Aorta (tissue), 5 donors: ENCODE data around the gene SEM1. TPM values are rescaled to one million over a fixed set of nuclear protein-coding genes. Genes with fewer than 3 reads are reported as not detected.

Source experiments
- ATAC-seq: fragments of 200-7000 bp; cut with Tn5 transposase; one replicate; pipeline ENCODE4 v1.9.1; 2022; ENCODE audit warnings: moderate library complexity; ENCODE audit not compliant: low FRiP score
- DNase-seq, 2 donors: peaks; one replicate each; pipeline ENCODE4 v3.0.0-alpha.2; 2020
- H3K27ac ChIP-seq, 2 donors: one replicate each; pipeline ENCODE4 v1.5.1; 2013; ENCODE audit warnings: low read length in 2 of 2, mild to moderate bottlenecking in 2 of 2, moderate library complexity in 2 of 2, control low read depth in 1 of 2, inconsistent platforms in 1 of 2, low read depth in 1 of 2
- H3K27me3 ChIP-seq, 2 donors: one replicate each; pipeline ENCODE4 v1.6.1; 2013; ENCODE audit warnings: control low read depth in 1 of 2, low read length in 1 of 2, mild to moderate bottlenecking in 1 of 2, moderate library complexity in 1 of 2; ENCODE audit not compliant: insufficient read depth in 2 of 2, control insufficient read depth in 1 of 2
- H3K36me3 ChIP-seq, 2 donors: one replicate each; pipeline ENCODE4 v1.6.1; 2013; ENCODE audit warnings: control low read depth in 1 of 2, low read length in 1 of 2, mild to moderate bottlenecking in 1 of 2; ENCODE audit not compliant: insufficient read depth in 2 of 2, control insufficient read depth in 1 of 2
- H3K4me1 ChIP-seq, 2 donors: one replicate each; pipeline ENCODE4 v1.6.1; 2013; ENCODE audit warnings: low read length in 2 of 2, control low read depth in 1 of 2, mild to moderate bottlenecking in 1 of 2, moderate library complexity in 1 of 2; ENCODE audit not compliant: insufficient read depth in 2 of 2, control insufficient read depth in 1 of 2
- H3K4me3 ChIP-seq, 2 donors: one replicate each; pipeline ENCODE4 v1.5.1; 2013; ENCODE audit warnings: low read length in 2 of 2, control low read depth in 1 of 2, mild to moderate bottlenecking in 1 of 2
- H3K9me3 ChIP-seq: one replicate; pipeline ENCODE4 v1.6.1; 2013; ENCODE audit warnings: mild to moderate bottlenecking, low read length; ENCODE audit not compliant: control insufficient read depth
- WGBS, 2 donors: extraction: QIAGEN DNeasy Blood & Tissue Kit; methylation state at CpG; one replicate each; pipeline ENCODE4 v1.1.7; 2013; 5-methylcytosine and 5-hydroxymethylcytosine counted together
- intact Hi-C, 2 donors: fragments of 100-400 bp; cut with DNase I; formaldehyde crosslinking; loops; one replicate each; pipeline versions ENCODE4 v1.14.2 to v1.15.0; 2022
- polyA plus RNA-seq, 2 donors: library from polyadenylated mRNA; stranded (reverse); fragments of 200-250 nt; gene quantifications; one replicate each; pipeline ENCODE4 v1.2.3, GENCODE V29; 2013
- total RNA-seq, 2 donors: library from RNA; stranded (reverse); fragmentation: NEBNext Ultra II Directional; extraction: Animal tissue kit (Norgen Biotek cat#: 25700); gene quantifications; one replicate each; pipeline ENCODE4 v1.2.1, GENCODE V29; 2021
- donor health status: healthy with polysubstance abuse.
- donor health status: Bipolar disorder and iron deficiency.
- donor health status: DM: no; HTN: no; CAD: no.
- donor health status: DM: no; HTN: no; CAD: no.
- donor health status: DM: yes; HTN: yes; CAD: no.

The SEM1 gene
- total and polyA plus RNA-seq, 4 donors, result 41.8 to 89.8 (median 52.0) TPM

GRCh38 chr7:96676919-96677318, 32.7 kb downstream of the SEM1 start:
- DNase-seq (no peak), ATAC-seq (no peak)
- Histone ChIP-seq H3K4me1 (peaks cover 0 to 2% of the 10 kb centered on the region in 2 donors), H3K27me3 (no peaks in the 10 kb centered on the region), H3K4me3 (no peak overlapping the region), H3K9me3 (no peaks in the 10 kb centered on the region), H3K27ac (no peak overlapping the region), H3K36me3 (no peaks in the 10 kb centered on the region)
- intact Hi-C loops, result no loop called here
- 90% methylated on average over 5 of the region's 5 CpGs for WGBS, 2 donors

- H3K4me3 ChIP-seq, result no peak overlapping the region
- WGBS, 2 donors, result 79 to 97% methylated on average over 1 of the region's 1 CpG
- no peaks in the 10 kb centered on the region for H3K27me3 ChIP-seq
- intact Hi-C loops, result no loop called here
- no peaks in the 10 kb centered on the region for H3K9me3 ChIP-seq
- H3K4me1 ChIP-seq, result no peaks in the 10 kb centered on the region
- H3K27ac ChIP-seq, result no peak overlapping the region
- no peak for DNase-seq
- no peak for ATAC-seq
- no peaks in the 10 kb centered on the region for H3K36me3 ChIP-seq
Observed at GRCh38 chr7:96675548-96675947, 34.1 kb downstream of the SEM1 start.

GRCh38 chr7:96674565-96674964, 35.1 kb downstream of the SEM1 start:
- Histone ChIP-seq H3K4me3 (no peak overlapping the region), H3K4me1 (no peaks in the 10 kb centered on the region), H3K27ac (no peak overlapping the region), H3K36me3 (no peaks in the 10 kb centered on the region), H3K9me3 (no peaks in the 10 kb centered on the region), H3K27me3 (no peaks in the 10 kb centered on the region)
- 78 to 82% methylated on average over 4 of the region's 4 CpGs for WGBS, 2 donors
- DNase-seq (no peak), ATAC-seq (no peak)
- intact Hi-C loops, result no loop called here

- Histone ChIP-seq H3K36me3 (no peaks in the 10 kb centered on the region), H3K9me3 (no peaks in the 10 kb centered on the region), H3K4me1 (no peaks in the 10 kb centered on the region), H3K4me3 (no peak overlapping the region), H3K27me3 (no peaks in the 10 kb centered on the region), H3K27ac (no peak overlapping the region)
- DNase-seq, result no peak
- ATAC-seq, result no peak
- intact Hi-C loops, result no loop called here
- WGBS, 2 donors, result 90 to 94% methylated on average over 3 of the region's 3 CpGs
Observed at GRCh38 chr7:96671854-96672253, 37.8 kb downstream of the SEM1 start.

GRCh38 chr7:96670338-96671289, 39.0 kb downstream of the SEM1 start:
- Histone ChIP-seq H3K27ac (no peak overlapping the region), H3K36me3 (no peaks in the 10 kb centered on the region), H3K4me1 (peaks cover 0 to 3% of the 10 kb centered on the region in 2 donors), H3K4me3 (no peak overlapping the region), H3K27me3 (no peaks in the 10 kb centered on the region), H3K9me3 (no peaks in the 10 kb centered on the region)
- ATAC-seq (no peak), DNase-seq (no peak)
- intact Hi-C loops, result no loop called here
- 88 to 90% methylated on average over 3 of the region's 3 CpGs for WGBS, 2 donors

- intact Hi-C loops, result no loop called here
- H3K4me3 ChIP-seq, result no peak overlapping the region
- no peaks in the 10 kb centered on the region for H3K9me3 ChIP-seq
- ATAC-seq (no peak), DNase-seq (no peak)
- no peaks in the 10 kb centered on the region for H3K36me3 ChIP-seq
- H3K27ac ChIP-seq, result no peak overlapping the region
- no peaks in the 10 kb centered on the region for H3K27me3 ChIP-seq
- peaks cover 0 to 3% of the 10 kb centered on the region in 2 donors for H3K4me1 ChIP-seq
Observed at GRCh38 chr7:96669812-96670211, 39.8 kb downstream of the SEM1 start.

- no peak for ATAC-seq
- WGBS, 2 donors, result 96% methylated on average over 5 of the region's 5 CpGs
Observed at GRCh38 chr7:96667026-96667425, 42.6 kb downstream of the SEM1 start.

GRCh38 chr7:96665689-96666088, 44.0 kb downstream of the SEM1 start:
- Histone ChIP-seq H3K4me3 (no peak overlapping the region), H3K9me3 (no peaks in the 10 kb centered on the region), H3K27me3 (no peaks in the 10 kb centered on the region), H3K4me1 (peaks cover 0 to 3% of the 10 kb centered on the region in 2 donors), H3K36me3 (peaks cover 0 to 2% of the 10 kb centered on the region in 2 donors), H3K27ac (no peak overlapping the region)
- 91 to 94% methylated on average over 1 of the region's 1 CpG for WGBS, 2 donors
- intact Hi-C loops, result no loop called here
- no peak for DNase-seq
- ATAC-seq, result no peak

More at GRCh38 chr7:96667026-96667425, 42.6 kb downstream of the SEM1 start:
- H3K36me3 ChIP-seq, result peaks cover 0 to 2% of the 10 kb centered on the region in 2 donors
- H3K27ac ChIP-seq, result no peak overlapping the region
- H3K4me3 ChIP-seq, result no peak overlapping the region
- no peaks in the 10 kb centered on the region for H3K27me3 ChIP-seq
- H3K9me3 ChIP-seq, result no peaks in the 10 kb centered on the region
- peaks cover 0 to 3% of the 10 kb centered on the region in 2 donors for H3K4me1 ChIP-seq
- intact Hi-C loops, result no loop called here
- DNase-seq, result no peak

- Histone ChIP-seq H3K36me3 (peaks cover 0 to 2% of the 10 kb centered on the region in 2 donors), H3K27ac (no peak overlapping the region), H3K4me3 (no peak overlapping the region), H3K9me3 (no peaks in the 10 kb centered on the region), H3K27me3 (no peaks in the 10 kb centered on the region), H3K4me1 (peaks cover 0 to 3% of the 10 kb centered on the region in 2 donors)
- ATAC-seq (no peak), DNase-seq (no peak)
- intact Hi-C loops, result no loop called here
- 82 to 87% methylated on average over 2 of the region's 2 CpGs for WGBS, 2 donors
Observed at GRCh38 chr7:96664793-96665192, 44.9 kb downstream of the SEM1 start.
